A673 (cell line): Measurements from ENCODE around the gene SACS. TPM values are rescaled to one million over a fixed set of nuclear protein-coding genes. Genes with fewer than 3 reads are reported as not detected.

Source experiments
- BruUV-seq: library from RNA; stranded (reverse); fragments of 400-500 nt; replicated peaks from 2 replicates; lab custom pipeline; 2021; lab: Mats Ljungman, UMichigan
- CTCF ChIA-PET: fragments of 300-600 bp; sonication (Branson Sonifier 250); formaldehyde crosslinking; loops from one replicate; lab custom pipeline; 2022; ENCODE audit warnings: antibody characterized with exemption; lab: Charles Lee
- POLR2A ChIA-PET: fragments of 300-600 bp; sonication (Branson Sonifier 250); formaldehyde crosslinking; loops from one replicate; lab custom pipeline; 2022; ENCODE audit warnings: antibody characterized with exemption; ENCODE audit not compliant: low non-redundant PET; lab: Charles Lee
- DNase-seq: peaks from one replicate; pipeline ENCODE4 v3.0.0-alpha.2; 2015; ENCODE audit warnings: low spot score
- H3K27ac ChIP-seq: fragments of 200-600 bp; sonication (generic); 2 replicates; pipeline ENCODE4 v1.5.1; 2016; ENCODE audit warnings: mixed run types, low read depth, mild to moderate bottlenecking, mixed read lengths, antibody characterized with exemption, low read length; ENCODE audit not compliant: poor library complexity, severe bottlenecking
- H3K27me3 ChIP-seq: fragments of 200-600 bp; sonication (generic); replicated peaks from 2 replicates; pipeline ENCODE4 v1.6.1; 2017; ENCODE audit warnings: mixed run types, low read depth, mild to moderate bottlenecking, mixed read lengths, antibody characterized with exemption, low read length; ENCODE audit not compliant: insufficient read depth, poor library complexity
- H3K36me3 ChIP-seq: fragments of 200-600 bp; sonication (generic); 2 replicates; pipeline ENCODE4 v1.6.1; 2016; ENCODE audit warnings: mixed run types, mild to moderate bottlenecking, mixed read lengths, antibody characterized with exemption, low read length; ENCODE audit not compliant: insufficient read depth, poor library complexity, severe bottlenecking
- H3K4me1 ChIP-seq: fragments of 200-600 bp; sonication (generic); 2 replicates; pipeline ENCODE4 v1.6.1; 2017; ENCODE audit warnings: mixed run types, mild to moderate bottlenecking, mixed read lengths, antibody characterized with exemption, low read length; ENCODE audit not compliant: insufficient read depth, poor library complexity, severe bottlenecking
- H3K4me3 ChIP-seq: fragments of 200-600 bp; sonication (generic); 2 replicates; pipeline ENCODE4 v1.5.1; 2016; ENCODE audit warnings: low read depth, mixed run types, mild to moderate bottlenecking, mixed read lengths, low read length; ENCODE audit not compliant: poor library complexity, severe bottlenecking
- H3K9me3 ChIP-seq: fragments of 200-600 bp; sonication (generic); 2 replicates; pipeline ENCODE4 v1.6.1; 2016; ENCODE audit warnings: mixed run types, low read depth, mild to moderate bottlenecking, mixed read lengths, antibody characterized with exemption, low read length; ENCODE audit not compliant: poor library complexity, severe bottlenecking
- EZH2 ChIP-seq: fragments of 200-600 bp; sonication (generic); IDR thresholded peaks from 2 replicates; pipeline ENCODE4 v1.6.1; 2017; ENCODE audit warnings: borderline replicate concordance, low read depth, mild to moderate bottlenecking, mixed read lengths, antibody characterized with exemption, low read length; ENCODE audit not compliant: poor library complexity, severe bottlenecking
- intact Hi-C: fragments of 100-400 bp; cut with micrococcal nuclease; formaldehyde crosslinking; loops from one replicate; pipeline ENCODE4 v1.10.0; 2022; ENCODE audit not compliant: unreplicated experiment
- total RNA-seq: library from RNA; stranded (reverse); gene quantifications from 2 replicates; pipeline ENCODE4 v1.2.3, GENCODE V29; 2021
- TF ChIP-seq, protein P1 (sequence below): fragments of 300-800, 200-600 bp; sonication (generic); conservative IDR thresholded peaks from 2 replicates; pipeline ENCODE4 v1.5.1; 2017; ENCODE audit warnings: low read depth, mild to moderate bottlenecking, antibody characterized with exemption, low read length, moderate library complexity, mixed read lengths

Gene SACS
- total RNA-seq, 1 experiment from 2014 or later = 35.9 TPM

DNA sequence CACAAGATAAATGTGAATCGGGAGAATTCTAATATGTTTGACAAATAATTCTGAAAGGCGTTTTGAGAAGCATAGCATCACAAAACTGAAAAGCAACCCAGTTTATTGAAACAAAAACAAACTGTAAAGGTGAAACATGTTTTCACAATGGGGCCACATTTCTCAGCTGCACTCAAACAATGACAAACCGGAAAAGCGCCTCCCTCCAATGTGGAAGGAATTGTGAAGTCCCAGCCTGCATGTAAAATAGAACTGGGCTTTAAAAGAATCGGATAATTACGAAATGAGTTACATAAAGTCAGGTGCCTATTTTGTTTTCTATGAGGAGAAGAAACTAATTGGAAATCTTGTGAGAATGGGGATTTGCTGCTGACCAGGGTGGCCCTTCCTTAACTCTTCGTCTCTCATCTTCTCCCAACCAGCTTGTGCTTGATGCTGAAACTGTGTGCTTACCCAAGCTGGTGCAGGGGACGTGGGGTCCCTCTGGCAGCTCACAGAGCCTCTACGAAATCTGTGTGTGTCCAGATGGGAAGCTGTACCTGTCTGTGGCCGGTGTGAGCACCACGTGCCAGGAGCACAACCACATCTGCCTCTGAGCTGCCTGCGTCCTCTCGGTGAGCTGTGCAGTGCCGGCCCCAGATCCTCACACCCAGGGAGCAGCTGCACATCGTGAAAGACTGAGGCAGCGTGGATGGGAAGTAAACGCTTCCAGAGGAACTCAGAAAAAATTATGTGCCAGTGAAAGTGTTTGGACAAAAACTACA lies 109.4 kb downstream of the SACS start:
- BruUV-seq = no TSS peak
- H3K36me3 ChIP-seq = no peaks in the 10 kb centered on the region
- TF ChIP-seq EZH2 = no peak
- TF ChIP-seq, protein P1, sequence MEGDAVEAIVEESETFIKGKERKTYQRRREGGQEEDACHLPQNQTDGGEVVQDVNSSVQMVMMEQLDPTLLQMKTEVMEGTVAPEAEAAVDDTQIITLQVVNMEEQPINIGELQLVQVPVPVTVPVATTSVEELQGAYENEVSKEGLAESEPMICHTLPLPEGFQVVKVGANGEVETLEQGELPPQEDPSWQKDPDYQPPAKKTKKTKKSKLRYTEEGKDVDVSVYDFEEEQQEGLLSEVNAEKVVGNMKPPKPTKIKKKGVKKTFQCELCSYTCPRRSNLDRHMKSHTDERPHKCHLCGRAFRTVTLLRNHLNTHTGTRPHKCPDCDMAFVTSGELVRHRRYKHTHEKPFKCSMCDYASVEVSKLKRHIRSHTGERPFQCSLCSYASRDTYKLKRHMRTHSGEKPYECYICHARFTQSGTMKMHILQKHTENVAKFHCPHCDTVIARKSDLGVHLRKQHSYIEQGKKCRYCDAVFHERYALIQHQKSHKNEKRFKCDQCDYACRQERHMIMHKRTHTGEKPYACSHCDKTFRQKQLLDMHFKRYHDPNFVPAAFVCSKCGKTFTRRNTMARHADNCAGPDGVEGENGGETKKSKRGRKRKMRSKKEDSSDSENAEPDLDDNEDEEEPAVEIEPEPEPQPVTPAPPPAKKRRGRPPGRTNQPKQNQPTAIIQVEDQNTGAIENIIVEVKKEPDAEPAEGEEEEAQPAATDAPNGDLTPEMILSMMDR = no peak
- H3K9me3 ChIP-seq = no peaks in the 10 kb centered on the region
- H3K27me3 ChIP-seq = no peaks in the 10 kb centered on the region
- no peak for DNase-seq
- intact Hi-C loops = no loop called here
- CTCF ChIA-PET = no interaction called here
- H3K4me3 ChIP-seq = no peak overlapping the region
- POLR2A ChIA-PET = no interaction called here
- H3K4me1 ChIP-seq = no peaks in the 10 kb centered on the region
- no peak overlapping the region for H3K27ac ChIP-seq

DNA sequence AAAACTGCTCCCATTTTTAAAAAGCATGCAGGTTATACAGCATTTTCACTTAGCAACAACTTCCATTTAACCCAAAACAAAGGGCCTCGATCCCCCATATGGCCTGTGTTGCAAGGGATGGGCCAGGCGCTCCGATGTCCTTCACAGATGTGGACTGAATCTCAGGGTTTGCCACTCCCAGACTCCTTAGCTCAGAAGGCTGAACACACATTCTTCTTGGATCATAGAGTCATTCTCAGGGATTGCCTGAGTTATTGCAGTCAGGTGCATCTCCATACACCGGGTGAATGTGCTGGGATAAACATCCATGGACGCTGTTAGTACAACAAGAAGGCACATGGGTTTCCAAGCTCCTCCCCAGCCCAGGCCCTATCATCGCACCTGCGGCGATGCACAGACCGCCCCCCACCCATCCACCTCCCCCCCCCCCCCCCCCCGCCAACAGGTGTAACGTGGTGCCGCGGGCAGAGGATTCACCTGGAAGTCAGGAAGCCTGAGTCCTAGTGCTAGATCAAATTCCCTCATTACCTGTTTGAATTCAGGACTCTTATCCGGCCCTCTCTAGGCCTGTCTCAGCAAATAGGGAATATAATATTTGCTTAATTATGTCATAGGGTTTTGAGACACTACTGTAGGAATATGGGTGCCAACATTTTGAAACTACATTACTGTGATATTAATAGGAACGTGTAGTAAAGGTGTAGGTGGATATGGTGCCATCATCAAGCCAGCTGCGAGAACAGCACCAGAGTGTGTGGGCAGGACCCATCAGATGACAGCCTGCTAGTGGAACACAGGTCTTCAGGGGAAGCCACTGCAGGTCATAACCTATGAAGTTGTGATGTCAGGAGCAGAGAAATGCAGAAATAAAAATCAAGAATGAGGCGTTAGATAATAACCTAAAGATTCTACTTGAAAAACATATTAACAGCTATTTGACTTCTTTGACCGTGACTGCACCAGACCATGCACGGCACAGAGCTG lies 110.9 kb downstream of the SACS start:
- Histone ChIP-seq H3K27me3 (no peaks in the 10 kb centered on the region), H3K36me3 (no peaks in the 10 kb centered on the region), H3K4me1 (no peaks in the 10 kb centered on the region), H3K27ac (no peak overlapping the region), H3K9me3 (no peaks in the 10 kb centered on the region), H3K4me3 (no peak overlapping the region)
- BruUV-seq = no TSS peak
- TF ChIP-seq, protein P1 = no peak
- TF ChIP-seq EZH2 = no peak
- ChIA-PET CTCF (no interaction called here), POLR2A (no interaction called here)
- intact Hi-C loops = no loop called here
- DNase-seq = no peak

DNA sequence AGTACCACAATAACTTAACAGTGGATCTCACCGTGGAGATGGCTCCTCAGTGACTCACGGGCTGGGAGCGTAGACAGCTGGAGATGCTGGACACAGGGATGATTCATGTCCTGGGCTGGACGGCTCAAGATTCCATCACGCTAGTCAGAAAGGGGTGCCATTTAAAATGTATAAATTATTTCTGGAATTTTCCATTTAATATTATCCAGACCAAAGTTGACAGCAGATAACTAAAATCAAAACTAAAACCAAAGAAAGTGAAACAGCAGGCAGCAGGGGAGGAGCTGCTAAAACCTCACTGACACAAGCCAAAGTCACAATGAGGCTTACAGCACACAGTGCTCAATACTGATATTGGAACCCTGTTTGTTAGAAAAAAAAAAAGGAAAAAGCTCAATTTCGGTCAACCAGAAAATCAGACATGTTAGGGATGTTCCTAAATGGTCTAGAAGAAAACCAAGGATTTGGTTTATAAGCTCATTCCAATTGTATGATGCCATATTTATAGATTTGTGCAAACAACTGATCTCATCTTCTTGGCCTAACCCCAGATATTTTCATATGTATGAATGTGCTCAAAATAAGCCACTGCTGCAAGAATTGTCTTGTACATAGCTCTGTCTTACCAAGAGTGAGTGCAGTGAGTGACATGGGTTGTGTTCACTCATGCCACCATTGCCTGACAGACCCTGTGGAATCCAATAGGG lies 111.8 kb downstream of the SACS start:
- Histone ChIP-seq H3K9me3 (no peaks in the 10 kb centered on the region), H3K27ac (no peak overlapping the region), H3K27me3 (no peaks in the 10 kb centered on the region), H3K4me1 (no peaks in the 10 kb centered on the region), H3K4me3 (no peak overlapping the region), H3K36me3 (no peaks in the 10 kb centered on the region)
- BruUV-seq = no TSS peak
- DNase-seq = no peak
- CTCF ChIA-PET = no interaction called here
- TF ChIP-seq, protein P1 = no peak
- no peak for TF ChIP-seq EZH2
- POLR2A ChIA-PET = no interaction called here
- intact Hi-C loops = no loop called here
